Activated CD8-positive, alpha-beta memory T cell treated with anti-CD3 and anti-CD28 coated beads for 36 hours (primary cell): ENCODE measurements around the gene NDUFS8. TPM values are rescaled to one million over a fixed set of nuclear protein-coding genes. Genes with fewer than 3 reads are reported as not detected.

Experiments
- CTCF ChIA-PET: fragments of 350-600 bp; sonication (Branson Sonifier 250); formaldehyde crosslinking; loops from one replicate; lab custom pipeline; 2021; ENCODE audit warnings: antibody characterized with exemption; lab: Charles Lee
- POLR2A ChIA-PET: fragments of 350-600 bp; sonication (Branson Sonifier 250); formaldehyde crosslinking; loops from one replicate; lab custom pipeline; 2021; ENCODE audit warnings: antibody characterized with exemption; lab: Charles Lee
- total RNA-seq, 2 experiments: library from RNA; stranded (reverse); gene quantifications; one replicate each; pipeline ENCODE4 v1.2.3, GENCODE V29; 2021

Gene NDUFS8
- total RNA-seq, 2 experiments from 2014 or later = 126 to 137 TPM

- ChIA-PET POLR2A (interaction anchor here (0.6 kb wide), 1 partner anchor 729 kb away, joined by 19 read pairs; no protein-coding TSS in a partner anchor), CTCF (interaction anchor here (1.0 kb wide), 1 partner anchor 8 kb away, joined by 3 read pairs; no protein-coding TSS in a partner anchor)
These were observed 27.9 kb upstream of the NDUFS8 start for GRCh38 chr11:68002575-68002937.

GRCh38 chr11:68002938-68003845, 27.3 kb upstream of the NDUFS8 start:
- POLR2A ChIA-PET = interaction anchor here (0.6 kb wide), 1 partner anchor 730 kb away, joined by 19 read pairs; no protein-coding TSS in a partner anchor
- CTCF ChIA-PET = interaction anchor here (1.0 kb wide), 1 partner anchor 9 kb away, joined by 3 read pairs; no protein-coding TSS in a partner anchor

DNA sequence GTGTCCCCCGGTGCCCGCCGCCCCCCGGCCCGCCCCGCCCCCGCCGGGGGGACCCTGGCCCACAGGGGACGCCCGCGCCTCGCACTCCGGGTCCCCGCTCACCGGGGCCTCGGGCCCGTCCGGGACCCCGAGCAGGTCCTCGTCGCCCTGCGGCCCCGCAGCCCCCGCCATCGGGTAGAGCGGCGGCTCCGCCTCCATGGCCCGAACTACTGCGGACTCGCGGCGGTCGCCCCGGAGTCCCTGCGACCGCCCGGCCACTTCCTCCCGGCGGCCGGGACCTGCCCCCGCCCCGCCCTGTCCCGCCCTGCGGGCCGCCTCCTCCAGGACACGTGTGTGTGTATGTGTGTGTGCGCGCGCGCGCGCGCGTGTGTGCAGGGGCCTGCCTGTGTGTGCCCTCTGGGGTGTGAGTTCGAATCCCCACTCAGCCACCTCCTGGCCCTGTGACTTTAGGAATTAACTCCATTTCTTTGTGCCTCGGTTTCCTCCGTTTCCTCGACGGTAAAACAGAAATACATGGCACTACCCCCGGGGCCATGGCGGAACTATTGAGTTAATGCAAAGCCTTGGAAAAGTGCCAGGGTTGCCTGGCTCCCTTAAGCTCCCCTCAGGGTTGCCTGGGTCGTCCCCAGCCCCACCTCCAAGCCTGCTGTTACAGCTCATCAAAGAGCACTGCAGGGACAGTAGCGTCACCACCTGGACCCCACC, 26.5 kb upstream of the NDUFS8 start, which contains the start of gene UNC93B1:
UNC93B1 (minus strand) TSS at position 252 of the 705 bp plus-strand sequence; CDS start at position 198, 54 bp downstream.
- POLR2A ChIA-PET = no interaction called here
- CTCF ChIA-PET = no interaction called here

DNA sequence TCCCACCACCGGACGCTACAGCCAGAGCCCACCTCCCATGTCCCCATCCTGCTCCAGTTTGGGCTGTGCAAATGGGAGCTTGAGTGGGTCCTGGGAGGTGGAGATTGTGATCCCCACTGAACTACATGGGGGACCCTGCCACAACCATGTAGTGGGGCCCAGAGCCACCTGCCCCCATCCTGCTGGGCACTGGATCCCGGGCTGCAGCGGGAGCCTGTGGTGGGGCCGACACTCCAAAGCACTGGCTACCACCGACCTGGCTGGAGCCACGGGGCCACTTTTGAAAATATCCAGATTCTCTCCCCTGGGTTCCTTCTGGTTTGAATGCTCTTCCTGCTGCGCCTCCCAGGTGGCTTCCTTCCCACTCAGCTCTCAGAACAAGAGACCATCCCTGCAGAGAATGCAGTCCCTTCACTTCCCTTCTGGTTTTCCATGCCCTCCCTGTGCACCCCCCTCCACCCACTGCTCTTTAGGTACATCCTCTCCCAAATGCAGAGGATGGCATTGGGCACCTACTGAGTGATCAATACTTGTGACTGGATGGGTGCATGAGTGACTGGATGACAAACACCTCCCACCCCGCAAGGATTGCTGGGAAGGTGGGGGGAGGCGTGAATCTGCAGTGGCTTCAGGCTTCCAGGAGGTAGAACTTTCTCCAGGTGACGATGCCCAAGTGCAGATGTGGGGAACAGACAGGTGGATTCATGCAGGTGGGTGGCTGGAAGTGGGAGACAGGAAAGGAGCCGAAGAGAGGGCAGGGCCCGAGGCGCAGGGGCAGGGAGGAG, 25.7 kb upstream of the NDUFS8 start:
- ChIA-PET POLR2A (no interaction called here), CTCF (no interaction called here)

DNA sequence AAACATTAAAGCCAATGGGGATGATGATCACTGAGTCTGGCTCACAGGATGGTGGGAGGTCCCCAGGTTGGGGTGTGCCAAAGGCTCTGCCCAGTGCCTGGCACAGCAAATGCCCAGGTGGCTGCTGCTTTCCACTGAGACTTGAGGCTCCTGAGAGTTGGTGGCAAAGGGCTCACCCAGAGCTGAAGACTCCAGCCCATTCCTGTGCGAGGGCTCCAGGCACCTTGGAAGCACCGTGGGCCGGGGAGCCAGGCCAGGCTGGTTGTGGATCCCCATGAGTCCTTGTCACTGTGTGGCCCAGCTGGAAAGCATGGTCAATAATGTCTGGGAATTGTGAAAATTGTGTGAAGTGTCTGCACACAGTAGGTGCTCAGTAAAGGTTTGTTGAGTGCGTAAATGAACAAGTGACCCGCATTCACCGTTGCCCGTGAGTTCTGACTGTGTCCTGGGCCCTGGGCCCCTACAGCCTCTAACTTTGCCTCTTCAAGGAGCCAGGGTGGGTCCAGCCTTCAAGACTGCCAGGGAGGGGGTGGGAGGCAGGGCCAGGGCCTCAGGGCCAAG, 23.8 kb upstream of the NDUFS8 start:
- POLR2A ChIA-PET = interaction anchor here (0.6 kb wide), 1 partner anchor 436 kb away, joined by 4 read pairs; no protein-coding TSS in a partner anchor
- CTCF ChIA-PET = no interaction called here

- ChIA-PET POLR2A (no interaction called here), CTCF (interaction anchor here (1.0 kb wide), 1 partner anchor 14 kb away, joined by 3 read pairs; no protein-coding TSS in a partner anchor)
These were observed 22.7 kb upstream of the NDUFS8 start for GRCh38 chr11:68007498-68008380.

DNA sequence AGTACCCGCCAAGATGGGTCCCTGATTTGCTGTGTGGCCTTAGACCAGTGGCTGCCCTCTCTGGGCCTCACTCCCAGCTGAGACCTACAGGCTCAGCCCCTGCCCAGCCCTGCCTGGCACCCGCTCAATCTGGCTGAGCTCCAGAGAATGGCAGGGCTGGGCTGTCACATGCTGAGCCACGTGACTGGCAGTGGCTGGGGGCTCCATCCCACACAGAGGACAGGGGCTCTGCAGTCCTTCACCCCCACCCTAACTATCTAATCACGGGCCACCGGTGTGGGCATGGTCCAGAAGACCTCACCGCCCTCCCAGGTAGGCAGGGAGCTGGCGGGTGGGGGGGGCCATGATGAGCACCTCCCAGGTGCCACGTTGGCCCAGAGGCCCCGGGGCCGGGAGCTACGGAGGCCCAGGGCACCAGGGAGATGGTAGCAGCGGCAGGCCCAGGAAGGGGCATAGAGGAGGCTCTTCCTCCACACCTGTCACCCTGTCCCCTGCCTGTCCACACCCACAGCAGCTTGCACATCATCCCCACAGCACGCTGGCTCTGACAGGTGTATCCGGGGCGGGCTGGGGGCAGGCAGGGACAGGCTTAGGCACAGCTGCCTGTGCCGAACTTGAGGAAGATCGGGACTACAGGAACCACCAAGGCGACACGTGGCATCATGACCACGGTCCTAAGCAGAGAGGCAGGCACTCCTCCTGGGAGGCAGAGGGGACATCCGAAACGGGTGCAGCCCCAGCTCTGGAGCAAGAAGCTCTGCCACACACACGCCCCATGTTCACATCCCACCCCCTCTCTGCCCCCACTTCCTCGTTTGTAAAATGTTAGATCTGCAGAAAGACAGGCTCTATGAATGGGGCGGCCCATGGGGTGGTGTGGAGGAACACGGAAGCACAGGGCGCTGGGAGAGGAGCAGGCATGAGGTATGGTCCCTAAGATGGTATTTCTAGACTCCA, 21.8 kb upstream of the NDUFS8 start:
- POLR2A ChIA-PET = no interaction called here
- CTCF ChIA-PET = interaction anchor here (1.0 kb wide), 1 partner anchor 13 kb away, joined by 3 read pairs; no protein-coding TSS in a partner anchor

GRCh38 chr11:68009391-68010089, 20.9 kb upstream of the NDUFS8 start:
- ChIA-PET CTCF (interaction anchor here (1.2 kb wide), 1 partner anchor 26 kb away, joined by 7 read pairs; no protein-coding TSS in a partner anchor), POLR2A (interaction anchor here (0.6 kb wide), 1 partner anchor 25 kb away, joined by 3 read pairs; no protein-coding TSS in a partner anchor)

- POLR2A ChIA-PET = interaction anchor here (0.6 kb wide), 1 partner anchor 24 kb away, joined by 3 read pairs; no protein-coding TSS in a partner anchor
- CTCF ChIA-PET = interaction anchor here (1.2 kb wide), 1 partner anchor 25 kb away, joined by 7 read pairs; no protein-coding TSS in a partner anchor
These were observed 20.1 kb upstream of the NDUFS8 start, which contains the start of gene ALDH3B1 for GRCh38 chr11:68010090-68011041. TSS of gene ALDH3B1 (plus strand) at chr11:68010327. CDS start at chr11:68015298, 4,971 bp downstream.

DNA sequence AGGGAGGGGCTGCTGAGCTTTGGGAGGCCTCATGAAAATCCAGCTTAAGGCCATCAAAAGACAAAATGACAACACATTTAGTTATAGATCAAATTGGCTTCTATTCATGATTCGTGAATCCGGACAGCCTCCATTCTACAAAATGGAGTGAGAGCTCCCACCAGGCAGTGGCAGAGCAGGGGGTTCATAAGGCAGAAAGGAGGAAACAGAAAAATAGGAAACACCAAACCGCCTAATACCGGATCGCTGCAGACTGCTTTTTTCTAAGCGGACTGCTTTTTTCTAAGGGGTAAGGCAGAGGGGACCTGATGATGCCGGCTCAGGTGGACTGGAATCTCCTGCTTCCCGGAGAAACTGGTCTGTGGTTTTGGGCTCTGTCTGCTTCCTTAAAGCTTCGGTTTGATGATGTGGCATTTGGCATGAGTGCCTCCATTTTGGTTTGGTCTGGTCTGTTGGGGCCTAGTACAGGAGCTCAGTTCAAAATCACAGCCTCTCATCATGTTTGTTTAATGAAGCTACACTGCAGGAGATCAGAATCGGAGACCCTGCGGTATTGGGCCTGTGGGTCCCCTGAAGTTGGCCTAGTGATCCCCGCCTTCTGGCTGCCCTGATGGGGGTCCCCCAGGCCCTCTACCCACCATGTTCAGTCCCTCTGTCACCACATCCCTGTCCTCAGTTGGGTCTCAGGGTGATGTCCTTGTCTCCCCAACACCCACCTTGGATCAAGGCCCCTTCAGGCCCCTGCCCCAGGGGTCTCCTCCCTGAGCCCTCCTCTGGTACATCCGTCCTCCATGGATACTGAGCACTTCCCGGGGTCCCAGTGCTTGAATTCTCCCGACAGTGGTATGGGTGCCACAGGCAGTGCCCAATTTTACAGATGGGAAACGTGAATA, 19.2 kb upstream of the NDUFS8 start:
- POLR2A ChIA-PET = no interaction called here
- CTCF ChIA-PET = interaction anchor here (1.2 kb wide), 1 partner anchor 24 kb away, joined by 7 read pairs; no protein-coding TSS in a partner anchor

GRCh38 chr11:68012044-68012842, 18.2 kb upstream of the NDUFS8 start:
- ChIA-PET POLR2A (no interaction called here), CTCF (no interaction called here)

GRCh38 chr11:68012843-68013610, 17.5 kb upstream of the NDUFS8 start:
- CTCF ChIA-PET = no interaction called here
- POLR2A ChIA-PET = no interaction called here
